Adrenal gland (tissue), 12 donors: ENCODE data around the gene FTL. TPM values are rescaled to one million over a fixed set of nuclear protein-coding genes. Genes with fewer than 3 reads are reported as not detected.
A peak's percentile ranks its signal among the peaks of the same experiment; 100 is the strongest.
"Not testable (repeated sequence)": the region's sequence is repeated elsewhere in the genome, so short reads cannot be mapped to it uniquely, and the experiment has no call there.

Experiments used
- DNase-seq, 7 donors: peaks; one replicate each; pipeline ENCODE4 v3.0.0-alpha.2; 2019 to 2020
- H3K27ac ChIP-seq, 5 donors: fragments of 200-600 bp; sonication (generic) in 4 of 5; 1 replicate in 3 of 5; 2 replicates in 2 of 5; pipeline versions ENCODE4 v1.5.1 to v1.8.0; 2016 to 2020; ENCODE audit warnings: mild to moderate bottlenecking in 1 of 5
- H3K27me3 ChIP-seq: fragments of 200-600 bp; 2 replicates; pipeline ENCODE4 v1.8.0; 2021
- H3K36me3 ChIP-seq, 2 donors: fragments of 200-600 bp; replicated peaks in 1 of 2; 1 replicate in 1 of 2; 2 replicates in 1 of 2; pipeline versions ENCODE4 v1.5.1 to v1.8.0; 2018 to 2022
- H3K4me1 ChIP-seq, 2 donors: fragments of 200-600 bp; replicated peaks in 1 of 2; 1 replicate in 1 of 2; 2 replicates in 1 of 2; pipeline versions ENCODE4 v1.5.1 to v1.8.0; 2018 to 2021
- H3K4me3 ChIP-seq, 4 donors: fragments of 200-600 bp; sonication (generic) in 3 of 4; one replicate each; pipeline ENCODE4 v1.5.1; 2016 to 2018
- H3K9me3 ChIP-seq, 3 donors: fragments of 200-600 bp; sonication (generic) in 1 of 3; replicated peaks in 1 of 3; 1 replicate in 2 of 3; 2 replicates in 1 of 3; pipeline versions ENCODE4 v1.5.1 to v1.8.0; 2016 to 2021
- CTCF ChIP-seq, 6 experiments: fragments of 450-650 bp in 4 of 6; fragments of 200-600 bp in 2 of 6; sonication (generic) in 1 of 6; IDR thresholded peaks; 1 replicate in 5 of 6; 2 replicates in 1 of 6; pipeline versions ENCODE4 v1.5.1 to v1.8.0; 2016 to 2021; ENCODE audit warnings: antibody characterized with exemption in 6 of 6, mild to moderate bottlenecking in 2 of 6, moderate library complexity in 1 of 6
- POLR2A ChIP-seq, 2 donors: fragments of 450-650 bp; IDR thresholded peaks; one replicate each; pipeline ENCODE4 v1.6.1; 2017; ENCODE audit warnings: antibody characterized with exemption in 2 of 2, mild to moderate bottlenecking in 2 of 2, moderate library complexity in 1 of 2
- WGBS, 4 donors: extraction: QIAGEN DNeasy Blood & Tissue Kit in 2 of 4; methylation state at CpG; one replicate each; pipeline versions ENCODE4 v1.1.5 to v1.1.7; 2013 to 2017; 5-methylcytosine and 5-hydroxymethylcytosine counted together
- intact Hi-C, 2 donors: fragments of 100-400 bp; cut with DNase I; formaldehyde crosslinking; loops; one replicate each; pipeline versions ENCODE4 v1.14.1 to v1.15.0; 2022 to 2023
- polyA plus RNA-seq, 3 donors: library from polyadenylated mRNA; stranded (reverse); fragments of 200-250 nt in 2 of 3; fragments of 350-450 nt in 1 of 3; fragmentation: Illumina TruSeq in 1 of 3; extraction: RNeasy Lipid Tissue Mini Kit (QIAGEN cat#74804) in 1 of 3; gene quantifications; one replicate each; pipeline ENCODE4 v1.2.3, GENCODE V29; 2013 to 2014
- total RNA-seq, 9 donors: library from RNA; depleted of rRNA in 4 of 9; stranded (reverse); fragments of >200 nt in 4 of 9; fragments of 120-200 nt in 1 of 9; fragmentation: NEBNext Ultra II Directional in 1 of 9; extraction: Animal tissue kit (Norgen Biotek cat#: 25700) in 1 of 9; gene quantifications; one replicate each; pipeline versions ENCODE4 v1.1.0 to v1.2.4, GENCODE V29; 2013 to 2023
- donor health status: healthy with polysubstance abuse.
- donor health status: Bipolar disorder and iron deficiency.
- donor health status: DM: yes; HTN: yes; CAD: no.
- donor health status: DM: no; HTN: no; CAD: no.
- donor health status: DM: no; HTN: no; CAD: no.
- donor health status: DM: yes; HTN: yes; CAD: no.

FTL gene
- total and polyA plus RNA-seq, 12 donors = 2,288 to 11,726 (median 4,068) TPM

GRCh38 chr19:48922548-48923490, 42.3 kb upstream of the FTL start:
- no peak for DNase-seq
- H3K27ac ChIP-seq = no peak overlapping the region
- TF ChIP-seq POLR2A (IDR thresholded peaks at IDR 0.05) (no peak), CTCF (IDR thresholded peaks at IDR 0.05) (no peak)

GRCh38 chr19:48925240-48925843, 39.8 kb upstream of the FTL start:
- 74 to 89% (median 85%) methylated on average over 7 to 11 of the region's 11 CpGs for WGBS, 4 donors
- peak in 3 of 7 donors; percentile 41 to 53 (median 52) for DNase-seq
- H3K9me3 ChIP-seq = no peaks in the 10 kb centered on the region
- peaks cover 0 to 16% of the 10 kb centered on the region in 2 donors for H3K36me3 ChIP-seq
- no peak overlapping the region for H3K27ac ChIP-seq
- TF ChIP-seq POLR2A (IDR thresholded peaks at IDR 0.05) = no peak
- no peak for TF ChIP-seq CTCF (IDR thresholded peaks at IDR 0.05)
- intact Hi-C loops = no loop called here
- no peaks in the 10 kb centered on the region for H3K4me1 ChIP-seq
- no peaks in the 10 kb centered on the region for H3K27me3 ChIP-seq
- H3K4me3 ChIP-seq = no peak overlapping the region

More at GRCh38 chr19:48922548-48923490, 42.3 kb upstream of the FTL start:
- 88 to 92% (median 90%) methylated on average over 10 to 18 of the region's 18 CpGs for WGBS, 4 donors
- no peaks in the 10 kb centered on the region for H3K9me3 ChIP-seq
- H3K4me1 ChIP-seq = no peaks in the 10 kb centered on the region
- no peak overlapping the region for H3K4me3 ChIP-seq
- intact Hi-C loops = no loop called here
- H3K36me3 ChIP-seq = peaks cover 0 to 38% of the 10 kb centered on the region in 2 donors
- H3K27me3 ChIP-seq = no peaks in the 10 kb centered on the region

- DNase-seq, H3K4me1 ChIP-seq, H3K9me3 ChIP-seq, H3K27me3 ChIP-seq, H3K4me3 ChIP-seq, H3K27ac ChIP-seq, intact Hi-C loops: not testable (repeated sequence)
- peaks cover 0 to 11% of the 10 kb centered on the region in 2 donors for H3K36me3 ChIP-seq
- WGBS, 4 donors = 79 to 89% (median 83%) methylated on average over 6 to 8 of the region's 8 CpGs
Observed at GRCh38 chr19:48925890-48926289, 39.2 kb upstream of the FTL start.

- peak overlapping the region in 1 of 5 donors; percentile 28 for H3K27ac ChIP-seq
- H3K9me3 ChIP-seq = no peaks in the 10 kb centered on the region
- H3K4me3 ChIP-seq = no peak overlapping the region
- no peaks in the 10 kb centered on the region for H3K27me3 ChIP-seq
- TF ChIP-seq POLR2A (IDR thresholded peaks at IDR 0.05) (no peak), CTCF (IDR thresholded peaks at IDR 0.05) (no peak)
- WGBS, 4 donors = 8 to 18% (median 9%) methylated on average over 9 to 10 of the region's 10 CpGs
- H3K36me3 ChIP-seq = peaks cover 0 to 5% of the 10 kb centered on the region in 2 donors
- DNase-seq = peak; percentile 65 to 88 (median 85)
- no peaks in the 10 kb centered on the region for H3K4me1 ChIP-seq
- intact Hi-C loops = no loop called here
Observed at GRCh38 chr19:48926909-48927308, 38.2 kb upstream of the FTL start.

GRCh38 chr19:48927692-48928091, 37.4 kb upstream of the FTL start:
- DNase-seq, H3K4me1 ChIP-seq, intact Hi-C loops, H3K4me3 ChIP-seq, H3K9me3 ChIP-seq, H3K27me3 ChIP-seq, H3K36me3 ChIP-seq: not testable (repeated sequence)
- WGBS, 4 donors = 71 to 86% (median 76%) methylated on average over 16 to 17 of the region's 17 CpGs
- H3K27ac ChIP-seq = peak overlapping the region in 1 of 5 donors; percentile 28
